Stimulated activated CD4-positive, alpha-beta T cell treated with anti-CD3 and anti-CD28 coated beads, TNF-alpha, amount 100 ng/mL, for 24 hours (primary cell): ENCODE results near the gene TAGLN2.
"Not testable (repeated sequence)": the region's sequence is repeated elsewhere in the genome, so short reads cannot be mapped to it uniquely, and the experiment has no call there.

Source experiments
- DNase-seq, 3 experiments: peaks; one replicate each; pipeline ENCODE4 v3.0.0-alpha.2; 2020; ENCODE audit warnings: low read depth in 3 of 3

Gene TAGLN2

DNA sequence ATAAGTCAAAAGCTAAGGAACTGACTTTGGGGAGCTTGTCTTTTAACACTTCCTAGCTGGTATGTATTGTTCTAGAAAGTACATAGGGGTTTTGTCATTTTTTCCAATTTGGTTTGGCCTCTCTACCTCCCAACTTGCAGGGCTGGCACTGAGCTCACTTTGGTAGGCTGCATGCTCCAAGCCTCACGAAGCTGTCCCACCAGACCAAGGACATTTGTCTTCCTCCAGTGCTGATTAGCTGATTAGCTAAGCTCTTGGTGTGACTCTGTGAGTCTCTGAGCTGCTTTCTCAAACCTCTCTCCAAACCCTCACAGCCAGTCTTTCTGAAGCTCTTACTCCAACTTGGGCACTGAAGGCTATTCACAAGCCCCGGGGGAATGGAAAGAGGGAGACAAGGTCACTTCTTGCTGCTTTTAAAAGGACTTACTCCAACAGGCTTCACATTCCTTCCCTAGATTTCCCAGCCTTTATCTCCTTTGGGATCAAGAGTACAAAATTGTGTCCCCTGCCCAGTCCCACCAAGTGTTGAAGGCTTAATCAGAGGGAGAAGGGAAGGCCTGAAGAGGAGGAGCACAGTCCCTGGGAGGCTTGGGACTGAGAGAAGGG is 24.4 kb downstream of the TAGLN2 start:
- no peak for DNase-seq

DNA sequence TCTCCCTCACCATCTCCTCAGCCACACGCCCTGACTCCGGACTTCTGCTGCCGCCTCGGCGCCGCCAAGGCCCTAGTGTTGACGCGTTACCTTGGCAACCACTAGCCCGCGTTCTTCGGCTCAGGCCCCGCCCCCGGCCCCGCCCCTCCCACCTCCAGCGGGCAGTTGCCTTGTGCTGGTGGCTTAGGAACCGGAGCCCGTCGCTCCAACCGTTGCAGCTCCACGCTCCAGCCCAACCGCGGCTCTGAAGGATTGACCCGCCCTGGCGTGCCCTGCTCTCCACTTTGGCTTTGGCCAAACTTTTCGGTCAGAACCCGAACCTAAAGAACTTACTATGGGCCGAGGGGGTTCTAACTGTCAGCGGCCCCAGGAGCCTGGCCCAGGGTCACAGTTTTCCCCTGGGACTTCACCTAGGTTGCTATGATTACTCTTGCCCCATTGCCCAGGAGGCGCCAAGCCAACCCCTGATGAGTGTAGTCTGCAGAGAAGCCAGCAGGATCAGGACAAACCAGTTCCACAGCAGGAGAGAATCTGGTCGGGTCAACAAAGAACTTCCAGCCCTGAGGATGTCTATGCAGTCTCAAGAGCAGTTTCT is 25.1 kb downstream of the TAGLN2 start, which contains the start of gene CFAP45:
TSS of gene CFAP45 (minus strand) at position 80 of the 595 bp plus-strand sequence. CDS start at position 13, 67 bp downstream.
- no peak for DNase-seq

DNA sequence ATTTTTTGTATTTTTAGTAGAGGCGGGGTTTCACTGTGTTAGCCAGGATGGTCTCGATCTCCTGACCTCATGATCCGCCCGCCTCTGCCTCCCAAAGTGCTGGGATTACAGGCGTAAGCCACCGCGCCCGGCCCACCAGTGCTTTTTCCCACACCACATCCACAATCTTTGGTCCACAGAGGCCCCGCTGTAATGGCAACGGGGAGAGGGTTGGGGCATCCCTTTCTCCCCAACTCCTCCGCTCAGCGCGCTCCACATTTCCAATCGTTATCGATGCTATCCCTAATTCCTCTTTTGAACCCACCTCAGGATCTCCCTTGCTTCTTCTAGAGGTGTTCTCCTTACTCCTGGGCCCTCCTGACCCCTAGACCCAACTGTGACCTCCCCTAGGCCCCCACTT is 25.7 kb downstream of the TAGLN2 start:
- not testable (repeated sequence) for DNase-seq

DNA sequence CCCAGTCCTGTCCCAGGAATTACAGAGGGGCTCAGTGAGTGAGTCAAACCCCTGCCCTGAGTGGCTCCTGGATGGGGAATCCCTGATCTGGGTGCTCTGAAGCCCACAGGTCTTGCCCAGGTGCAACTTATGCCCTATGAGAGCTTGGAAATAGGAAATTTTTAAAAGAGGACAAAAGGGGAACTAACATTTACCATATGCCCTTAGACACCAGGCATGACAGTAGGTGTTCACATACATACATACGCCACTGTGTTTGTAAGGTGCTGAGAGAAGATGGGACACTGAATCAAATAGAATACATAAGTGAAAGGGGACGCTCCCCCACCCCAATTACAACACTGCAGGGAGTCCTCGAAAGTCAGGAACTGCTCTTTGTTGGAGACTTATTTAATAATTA is 26.8 kb downstream of the TAGLN2 start:
- no peak for DNase-seq

DNA sequence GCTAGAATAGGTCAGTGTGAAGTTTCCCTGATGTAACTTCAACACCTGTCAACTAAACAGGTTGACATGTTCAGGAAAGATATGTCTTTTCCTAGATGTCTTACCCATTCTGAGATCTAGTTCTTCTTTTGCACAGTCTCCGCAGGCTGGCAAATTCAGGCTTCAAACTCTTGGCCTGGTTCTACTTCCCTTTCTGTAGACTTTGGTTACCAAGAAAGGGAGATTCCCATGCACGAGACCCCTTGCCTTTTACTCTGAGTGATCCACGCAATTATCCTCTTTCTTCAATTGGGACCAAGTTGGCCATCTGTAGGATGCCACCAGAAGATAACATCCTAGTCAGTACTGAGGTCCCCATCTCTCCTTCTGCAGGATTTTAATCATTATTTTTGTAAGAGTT is 27.3 kb downstream of the TAGLN2 start:
- DNase-seq = no peak

DNA sequence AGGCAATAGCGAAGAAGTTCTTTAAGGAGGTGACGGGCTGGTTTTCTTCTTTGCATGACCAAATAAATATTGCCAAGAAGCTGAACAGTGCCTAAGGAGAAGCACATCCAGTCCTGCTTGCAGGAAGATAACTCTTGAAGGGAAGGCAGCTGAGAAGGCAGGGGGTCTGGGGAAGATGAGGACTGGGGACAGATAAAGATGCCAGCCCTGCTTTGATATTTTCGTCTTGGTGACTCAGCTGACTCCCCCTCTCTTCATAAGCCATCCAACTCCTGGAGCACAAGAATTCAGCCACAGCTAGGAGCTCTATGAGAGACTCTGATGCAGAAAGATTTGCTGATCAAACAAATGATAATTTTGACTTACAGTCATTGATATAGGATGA is 28.8 kb downstream of the TAGLN2 start:
- no peak for DNase-seq

DNA sequence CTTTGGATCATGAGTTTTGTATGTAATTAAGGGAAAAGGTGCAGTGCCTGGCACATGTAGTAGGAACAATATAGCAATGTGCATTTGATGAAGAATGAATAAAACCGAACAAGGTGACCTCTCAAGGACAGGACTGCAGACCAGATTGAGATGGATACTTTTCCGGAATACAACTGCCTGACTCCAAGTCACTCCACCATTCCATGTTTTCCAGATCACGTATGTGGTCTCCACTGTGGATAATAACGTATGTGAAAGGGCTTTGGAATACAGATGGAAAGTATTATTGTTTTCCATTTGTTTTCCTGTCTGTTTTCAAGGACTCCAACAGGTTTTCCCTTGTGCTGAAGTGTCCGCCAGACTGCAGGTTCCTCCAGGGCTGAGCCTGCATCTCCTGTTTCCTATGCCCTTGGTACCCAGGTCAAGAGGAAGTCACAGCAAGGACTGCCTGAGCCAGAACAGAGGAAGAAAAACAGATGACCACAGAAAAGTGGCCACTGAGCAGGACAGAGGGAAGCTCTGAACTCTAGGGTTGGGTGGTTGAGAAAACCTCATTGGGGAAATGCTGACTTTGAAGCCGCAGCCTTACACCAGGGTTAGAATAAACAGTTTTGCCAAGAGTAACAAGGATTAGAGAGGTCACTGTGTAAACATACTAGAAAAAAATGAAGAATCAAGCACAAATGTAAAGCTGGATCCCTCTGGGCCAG is 29.3 kb downstream of the TAGLN2 start:
- DNase-seq = no peak

DNA sequence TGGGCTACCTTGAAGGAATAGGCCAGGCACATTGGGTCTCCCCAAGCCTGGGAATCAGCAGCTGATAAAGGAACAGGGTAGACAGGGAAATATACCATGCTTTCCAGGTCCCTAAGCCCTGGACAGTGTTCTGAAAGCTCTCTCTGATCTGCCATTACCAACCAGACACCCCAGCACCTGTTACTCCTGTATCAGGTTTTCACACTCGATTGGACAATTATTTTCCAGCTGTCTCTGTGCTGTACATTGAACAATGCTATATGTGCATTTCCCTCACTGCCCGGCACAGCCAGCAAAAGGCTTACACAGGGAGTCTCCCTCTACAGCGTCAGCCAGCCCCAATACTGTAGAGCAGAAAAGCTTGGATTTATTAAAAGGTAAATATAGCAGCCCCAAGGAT is 30.0 kb downstream of the TAGLN2 start:
- DNase-seq = no peak

DNA sequence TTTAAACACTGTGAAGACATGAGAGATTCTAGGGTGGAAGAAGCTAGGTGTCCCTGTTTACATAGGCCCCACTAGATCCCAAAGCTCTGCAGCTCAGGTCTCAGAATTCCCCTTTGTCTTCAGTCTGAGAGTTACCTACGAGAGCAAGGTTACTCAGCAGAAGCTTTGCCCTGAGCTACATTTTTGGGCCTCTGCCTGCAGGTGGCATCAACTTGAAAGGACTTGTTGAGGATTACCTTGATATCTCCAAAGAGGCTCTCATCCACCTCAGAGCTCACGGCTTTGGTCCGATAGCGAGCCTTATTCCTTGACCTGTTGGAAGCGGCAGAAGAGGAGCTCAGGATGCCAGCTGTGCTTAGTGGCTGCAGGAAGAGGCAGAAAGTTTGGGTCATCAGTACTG is 32.4 kb downstream of the TAGLN2 start:
- no peak for DNase-seq

DNA sequence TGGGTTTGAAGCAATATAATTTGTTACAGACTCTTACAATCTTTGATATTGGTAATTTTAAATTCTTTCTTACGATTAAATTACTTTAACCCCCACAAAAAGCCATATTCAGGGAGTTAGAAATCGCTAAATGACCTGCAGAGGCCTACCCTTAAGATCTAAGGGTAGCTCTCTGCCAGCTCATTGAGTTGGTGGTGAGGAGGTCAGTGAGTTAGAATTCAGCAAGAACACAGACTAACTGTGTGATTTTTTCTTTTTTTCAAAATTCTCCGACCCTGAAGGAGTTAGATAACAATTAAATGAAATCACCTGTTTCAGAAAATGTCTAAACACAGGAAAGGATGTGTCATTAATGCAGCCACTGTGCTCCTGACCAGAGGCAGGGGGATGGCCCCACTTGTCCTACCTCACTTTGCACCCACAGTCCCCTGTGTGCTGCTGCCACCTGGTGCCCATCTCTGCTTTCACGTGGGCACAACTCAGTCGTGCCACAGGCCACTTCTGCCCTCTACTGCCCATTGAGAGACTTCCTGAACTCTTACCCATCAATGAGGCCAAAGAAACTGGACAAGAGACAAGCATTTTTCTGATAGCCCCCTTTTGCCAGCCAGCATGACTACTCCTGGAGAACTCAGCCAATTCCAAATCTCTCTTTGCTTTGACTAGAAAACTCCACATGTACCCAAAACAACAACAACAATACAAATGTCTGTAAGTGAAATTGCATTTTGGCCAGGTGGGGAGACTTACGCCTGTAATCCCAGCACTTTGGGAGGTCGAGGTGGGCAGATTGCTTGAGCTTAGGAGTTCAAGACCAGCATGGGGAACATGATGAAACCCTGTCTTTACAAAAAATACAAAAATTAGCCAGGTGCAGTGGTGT is 33.8 kb downstream of the TAGLN2 start:
- peak; percentile 45 to 69 (median 67) for DNase-seq

DNA sequence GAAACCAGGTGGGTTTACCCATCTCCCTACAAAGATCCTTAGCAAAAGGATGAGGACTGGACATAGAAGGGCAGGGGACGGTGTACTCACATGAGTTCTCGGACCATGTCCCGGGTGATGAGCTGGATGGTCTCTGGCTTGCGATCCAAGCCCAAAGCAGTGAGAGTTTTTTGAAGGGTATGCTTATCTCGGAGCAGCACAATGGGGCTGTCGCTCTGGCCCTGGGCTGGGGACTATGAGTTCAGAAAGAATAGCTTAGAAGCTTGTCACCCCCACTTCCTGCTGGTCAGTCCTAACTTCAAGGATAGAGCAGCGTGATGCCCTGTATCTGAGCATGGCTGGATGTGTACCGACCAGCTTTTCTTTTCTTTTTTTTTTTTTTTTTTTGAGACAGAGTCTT is 34.9 kb downstream of the TAGLN2 start:
- DNase-seq = no peak

DNA sequence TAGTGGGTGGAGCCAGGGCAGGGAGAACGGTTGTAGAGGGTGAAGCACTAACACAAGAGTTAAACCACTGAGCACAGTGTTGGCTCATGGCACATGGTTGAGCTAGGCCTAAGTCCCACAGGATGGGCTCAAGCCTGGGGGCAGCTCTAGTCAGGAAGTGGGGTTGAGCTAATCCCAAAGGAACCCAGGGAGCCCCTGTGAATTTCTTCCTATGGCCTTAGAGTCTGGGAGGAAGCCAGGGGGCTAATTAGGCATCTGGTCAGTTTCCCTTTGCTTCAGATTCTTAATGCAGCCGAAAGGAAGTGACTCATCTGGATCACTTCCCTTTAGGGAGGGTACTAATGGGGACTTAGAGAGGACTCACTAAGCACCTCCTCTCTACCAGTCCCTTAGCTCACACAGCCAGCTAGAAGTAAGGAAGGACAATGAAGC is 35.5 kb downstream of the TAGLN2 start:
- no peak for DNase-seq

DNA sequence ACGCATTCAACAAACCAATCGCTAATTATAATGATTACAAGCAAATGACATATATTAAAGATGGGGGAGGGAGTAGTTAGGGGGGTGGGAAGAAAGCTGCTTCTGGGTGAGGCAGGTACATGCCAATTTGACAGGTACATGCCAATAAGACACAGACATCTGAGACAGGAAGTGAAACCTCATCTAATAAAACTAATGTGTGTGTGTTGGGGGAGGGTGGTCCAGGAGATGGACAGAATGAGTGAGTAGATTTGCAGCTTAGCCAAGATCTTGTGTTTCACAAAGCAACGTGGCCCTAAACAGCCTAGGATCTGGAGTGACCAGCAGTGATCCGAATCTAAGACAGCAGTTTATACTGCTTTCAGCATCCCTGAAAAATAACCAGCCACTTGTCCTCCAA is 36.1 kb downstream of the TAGLN2 start:
- no peak for DNase-seq

DNA sequence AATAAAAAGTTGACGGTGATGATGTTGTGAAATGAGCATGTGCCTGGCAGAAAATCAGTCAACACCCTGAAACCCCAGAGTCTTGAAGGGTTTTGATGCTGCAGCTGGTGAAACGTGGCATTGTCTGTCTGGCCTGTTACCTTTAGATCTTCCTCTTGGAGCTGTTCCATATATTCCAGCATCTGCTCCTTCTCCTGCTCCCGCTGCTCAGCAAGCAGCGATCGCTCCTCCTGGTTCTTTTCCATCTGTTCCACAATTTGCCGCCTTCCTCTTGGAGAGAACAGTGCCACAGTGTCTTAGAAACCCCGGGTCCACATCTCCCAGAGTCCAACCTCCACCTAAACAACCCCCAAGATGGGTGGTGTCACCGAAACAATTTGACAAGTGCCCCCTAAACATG is 41.0 kb downstream of the TAGLN2 start:
- no peak for DNase-seq

DNA sequence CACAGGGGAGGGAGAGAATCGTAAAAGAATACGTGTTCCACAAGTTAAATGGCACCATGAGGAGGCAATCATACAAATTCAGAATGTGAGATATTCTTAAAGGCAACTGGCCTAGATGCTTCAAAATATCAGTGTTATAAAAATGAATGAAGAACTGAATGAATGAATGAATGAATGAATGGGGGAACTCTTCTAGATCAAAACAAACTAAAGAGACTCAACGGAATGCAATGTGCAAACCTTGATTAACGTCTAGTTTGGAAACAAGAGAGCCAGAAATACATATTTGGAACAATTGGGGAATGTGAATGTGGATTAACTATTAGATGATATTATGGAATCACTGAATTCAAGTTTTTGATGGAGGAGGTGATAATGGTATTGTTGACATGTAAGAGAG is 42.2 kb downstream of the TAGLN2 start:
- DNase-seq = no peak

DNA sequence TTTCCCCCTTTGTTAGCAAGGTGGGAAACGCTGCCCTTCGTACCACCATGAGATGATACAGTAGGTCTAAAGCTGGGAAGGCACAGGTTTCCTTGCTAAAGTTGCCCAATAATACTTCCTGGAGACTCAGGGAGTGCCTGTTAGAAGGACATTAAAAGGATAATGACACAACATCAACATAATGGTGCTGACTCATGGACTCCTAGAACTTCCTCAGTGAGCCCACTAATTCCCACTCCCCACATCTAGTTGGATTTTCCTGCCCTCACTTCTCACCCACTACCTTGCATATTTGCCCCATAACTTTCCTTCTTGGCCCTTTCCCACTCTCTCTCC is 42.8 kb downstream of the TAGLN2 start:
- no peak for DNase-seq

DNA sequence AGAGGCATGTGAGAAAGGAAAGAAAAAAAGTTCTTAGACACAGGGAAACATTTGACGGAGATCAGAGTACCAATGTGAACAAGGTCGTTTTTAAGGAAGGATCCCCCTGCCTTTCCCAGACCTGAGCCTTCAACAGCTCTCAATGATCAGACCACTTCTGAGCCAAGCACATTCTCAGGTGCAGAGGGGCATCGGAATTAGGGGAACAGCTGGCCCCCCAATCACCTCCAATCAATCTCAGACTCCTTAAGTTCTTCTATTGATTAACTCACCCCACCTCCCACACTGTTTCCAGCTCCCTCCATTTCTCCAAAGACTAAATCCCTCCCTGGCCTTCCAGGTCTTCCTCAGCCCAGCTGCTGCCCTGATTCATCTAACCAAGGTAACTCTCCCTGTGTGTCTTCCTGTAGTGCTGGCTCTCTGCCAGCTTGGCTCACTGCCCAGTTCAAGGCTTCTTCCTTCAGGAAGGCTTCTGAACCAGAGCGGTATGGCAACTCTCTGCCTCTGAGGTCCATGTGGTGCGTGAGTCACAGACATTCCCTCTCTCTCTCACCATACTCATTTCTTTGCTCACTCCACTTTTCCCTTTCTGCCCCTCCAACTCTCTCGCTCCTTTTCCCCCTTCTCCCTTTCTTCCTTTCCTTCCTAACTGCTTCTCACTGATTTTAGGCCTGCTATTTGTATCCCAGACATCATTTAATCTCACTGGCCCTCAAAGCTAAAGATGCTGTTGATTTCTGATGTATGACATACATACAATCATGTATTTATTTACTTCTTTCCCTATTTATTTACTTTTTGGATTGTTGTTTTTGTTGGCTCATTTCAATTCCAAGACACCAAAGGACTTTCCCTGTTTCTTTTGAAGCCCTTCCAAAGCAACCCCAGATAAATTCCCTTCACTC is 43.4 kb downstream of the TAGLN2 start:
- peak in 1 of 3 experiments; percentile 21 for DNase-seq

DNA sequence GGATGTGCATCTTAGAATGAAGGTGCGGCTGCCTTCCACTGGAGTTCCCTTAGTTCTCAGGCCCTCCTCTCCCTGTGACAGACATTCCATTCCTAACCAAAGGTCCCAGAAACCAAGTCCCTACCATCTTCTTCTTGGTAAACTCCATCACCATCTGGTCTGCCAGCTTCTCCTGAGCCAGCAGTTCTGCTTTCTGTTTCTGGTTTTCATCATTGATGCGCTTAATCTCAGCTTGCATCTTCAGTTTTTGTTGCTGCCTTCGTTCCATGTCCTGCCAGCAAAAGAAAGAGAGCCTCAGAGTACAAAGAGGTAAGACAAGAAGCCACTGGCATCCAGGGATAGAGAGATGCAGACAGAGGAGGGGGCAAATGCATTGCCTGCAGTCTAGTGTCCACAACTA is 44.9 kb downstream of the TAGLN2 start:
- no peak for DNase-seq

DNA sequence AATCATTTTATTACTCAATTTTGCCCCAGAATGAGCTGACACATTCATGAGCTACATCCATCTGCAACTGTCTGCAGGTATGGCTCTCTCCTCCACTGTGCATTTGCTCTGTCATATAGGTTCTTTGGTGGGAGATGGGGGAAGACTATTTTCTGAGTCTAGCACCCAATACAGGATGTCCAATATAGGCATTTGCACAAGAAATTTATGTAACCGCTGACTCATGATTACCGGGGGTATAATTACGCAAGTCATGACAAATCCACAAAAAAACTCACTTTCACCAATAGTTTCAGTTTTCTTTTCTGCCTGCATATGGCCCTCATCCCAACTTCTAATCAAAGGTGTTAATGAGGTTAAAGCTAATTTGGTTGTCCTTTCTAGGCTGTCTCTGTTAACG is 45.3 kb downstream of the TAGLN2 start:
- DNase-seq = no peak

DNA sequence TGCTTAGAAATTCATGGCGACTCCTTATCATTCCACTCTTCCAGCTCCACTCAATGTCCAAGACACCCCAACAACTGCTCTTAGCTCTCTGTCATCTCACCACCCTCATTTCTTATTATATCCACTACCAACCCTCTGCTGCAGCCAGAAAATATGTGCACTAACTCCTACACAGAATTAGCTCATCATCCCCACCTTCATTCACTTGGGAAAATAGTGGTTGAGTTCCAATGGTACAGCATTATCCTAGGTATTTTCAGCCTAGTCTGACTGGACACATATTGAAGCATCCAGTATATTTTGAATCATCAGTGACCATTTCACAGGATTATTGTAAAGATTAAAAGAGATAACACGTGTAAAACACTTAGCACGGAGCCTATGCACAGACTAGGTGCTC is 46.2 kb downstream of the TAGLN2 start:
- DNase-seq = no peak

DNA sequence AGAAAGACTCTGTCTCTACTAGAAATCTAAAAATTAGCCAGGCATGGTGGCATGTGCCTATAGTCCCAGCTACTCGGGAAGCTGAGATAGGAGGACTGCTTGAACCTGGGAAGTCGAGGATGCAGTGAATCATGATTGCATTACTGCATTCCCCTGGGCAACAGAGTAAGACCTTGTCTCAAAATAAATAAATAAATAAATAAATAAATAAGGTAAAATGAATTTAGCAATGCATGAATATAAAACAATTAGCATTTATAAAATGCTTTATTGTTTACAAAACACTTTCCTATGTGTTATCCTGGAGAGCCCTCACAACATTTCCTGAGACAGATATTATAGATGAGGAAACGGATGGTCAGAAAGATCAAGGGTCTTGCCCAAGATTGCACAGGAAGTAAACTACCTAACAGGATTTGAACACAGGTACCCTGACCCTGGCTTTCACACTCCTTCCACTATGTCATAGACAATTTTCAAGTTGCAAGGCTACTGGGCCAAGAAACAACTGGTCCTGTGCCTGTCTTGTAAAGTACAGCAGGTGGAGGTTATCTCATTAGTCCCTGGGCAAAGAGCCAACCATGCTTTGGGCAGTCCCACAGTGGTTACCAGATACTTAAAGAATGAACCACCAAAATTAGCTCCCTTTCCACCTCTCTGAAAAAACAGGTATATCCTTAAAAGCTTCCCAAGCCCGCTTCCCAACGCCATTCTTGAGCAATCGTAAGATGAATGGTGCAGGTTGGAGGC is 47.4 kb downstream of the TAGLN2 start:
- no peak for DNase-seq
